Ishikawa (cell line): ENCODE results near the gene STAT2.

Source experiments
- CEBPB ChIP-seq: IDR thresholded peaks from 2 replicates; pipeline ENCODE4 v1.6.1; 2012
- EP300 ChIP-seq: IDR thresholded peaks from 2 replicates; pipeline ENCODE4 v1.6.1; 2012; ENCODE audit warnings: borderline replicate concordance
- NFIC ChIP-seq: IDR thresholded peaks from 2 replicates; pipeline ENCODE4 v1.6.1; 2012
- RAD21 ChIP-seq: IDR thresholded peaks from 2 replicates; pipeline ENCODE4 v1.6.1; 2012; ENCODE audit warnings: low read depth
- TAF1 ChIP-seq: IDR thresholded peaks from 2 replicates; pipeline ENCODE4 v1.6.1; 2012; ENCODE audit warnings: low read depth, mild to moderate bottlenecking
- TCF12 ChIP-seq: IDR thresholded peaks from 2 replicates; pipeline ENCODE4 v1.6.1; 2012; ENCODE audit warnings: low read depth
- TEAD4 ChIP-seq: IDR thresholded peaks from 2 replicates; pipeline ENCODE4 v1.6.1; 2012
- YY1 ChIP-seq: IDR thresholded peaks from 2 replicates; pipeline ENCODE4 v1.6.1; 2012; ENCODE audit warnings: low read depth
- TF ChIP-seq, protein P1 (sequence below): IDR thresholded peaks from 2 replicates; pipeline ENCODE4 v1.6.1; 2012
- TF ChIP-seq, protein P2 (sequence below): IDR thresholded peaks from 2 replicates; pipeline ENCODE4 v1.6.1; 2012

DNA sequence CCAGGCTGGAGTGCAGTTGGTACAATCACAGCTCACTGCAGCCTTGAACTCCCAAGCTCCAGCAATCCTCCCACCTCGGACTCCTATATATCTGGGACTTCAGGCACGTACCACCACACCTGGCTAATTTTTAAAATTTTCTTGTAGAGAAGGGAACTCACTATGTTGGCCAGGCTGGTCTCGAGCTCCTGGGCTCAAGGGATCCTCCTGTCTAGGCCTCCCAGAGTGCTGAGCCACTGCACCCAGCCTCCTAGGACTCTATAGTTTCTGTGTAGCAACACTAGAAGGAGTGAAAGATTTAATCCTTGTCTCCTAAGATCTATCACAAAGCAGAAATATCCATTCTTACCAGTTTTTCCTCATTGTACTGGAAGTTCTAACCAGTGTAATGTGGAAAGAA, 7.0 kb upstream of the STAT2 start:
- TF ChIP-seq TCF12, result no peak
- TF ChIP-seq, protein P1, sequence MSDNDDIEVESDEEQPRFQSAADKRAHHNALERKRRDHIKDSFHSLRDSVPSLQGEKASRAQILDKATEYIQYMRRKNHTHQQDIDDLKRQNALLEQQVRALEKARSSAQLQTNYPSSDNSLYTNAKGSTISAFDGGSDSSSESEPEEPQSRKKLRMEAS, result no peak
- TF ChIP-seq NFIC, result no peak
- TF ChIP-seq TAF1, result no peak
- TF ChIP-seq, protein P2, sequence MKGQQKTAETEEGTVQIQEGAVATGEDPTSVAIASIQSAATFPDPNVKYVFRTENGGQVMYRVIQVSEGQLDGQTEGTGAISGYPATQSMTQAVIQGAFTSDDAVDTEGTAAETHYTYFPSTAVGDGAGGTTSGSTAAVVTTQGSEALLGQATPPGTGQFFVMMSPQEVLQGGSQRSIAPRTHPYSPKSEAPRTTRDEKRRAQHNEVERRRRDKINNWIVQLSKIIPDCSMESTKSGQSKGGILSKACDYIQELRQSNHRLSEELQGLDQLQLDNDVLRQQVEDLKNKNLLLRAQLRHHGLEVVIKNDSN, result no peak
- no peak for TF ChIP-seq TEAD4
- TF ChIP-seq EP300, result no peak
- no peak for TF ChIP-seq CEBPB
- TF ChIP-seq RAD21, result no peak
- TF ChIP-seq YY1, result no peak
